HEK293T (cell line): ENCODE measurements around the gene IRF6.
"Not testable (repeated sequence)": the region's sequence is repeated elsewhere in the genome, so short reads cannot be mapped to it uniquely, and the experiment has no call there.

Experiments used
- CTBP1 ChIP-seq: fragments of 450-650 bp; IDR thresholded peaks from 2 replicates; pipeline ENCODE4 v1.6.1; 2016; ENCODE audit warnings: borderline replicate concordance
- FOXM1 ChIP-seq: fragments of 450-650 bp; IDR thresholded peaks from 2 replicates; pipeline ENCODE4 v1.6.1; 2017; ENCODE audit warnings: mild to moderate bottlenecking, borderline replicate concordance
- SP1 ChIP-seq: fragments of 450-650 bp; IDR thresholded peaks from 2 replicates; pipeline ENCODE4 v1.6.1; 2017
- SUZ12 ChIP-seq: fragments of 450-650 bp; IDR thresholded peaks from 2 replicates; pipeline ENCODE4 v1.6.1; 2016; ENCODE audit warnings: mild to moderate bottlenecking
- TARDBP ChIP-seq: fragments of 450-650 bp; IDR thresholded peaks from 2 replicates; pipeline ENCODE4 v1.6.1; 2016

DNA sequence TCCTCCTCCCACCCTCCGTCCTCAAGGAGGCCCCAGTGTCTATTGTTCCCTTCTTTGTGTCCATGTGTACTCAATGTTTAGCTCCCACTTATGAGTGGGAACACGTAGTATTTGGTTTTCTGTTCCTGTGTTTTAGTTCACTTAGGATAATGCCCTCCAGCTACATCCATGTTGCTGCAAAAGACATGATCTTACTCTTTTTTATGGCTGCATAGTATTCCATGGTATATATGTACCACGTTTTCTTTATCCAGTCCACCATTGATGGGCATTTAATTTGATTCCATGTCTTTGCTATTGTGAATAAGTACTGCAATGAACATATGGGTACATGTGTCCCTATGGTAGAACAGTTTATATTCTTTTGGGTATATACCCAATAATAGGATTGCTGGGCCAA is 12.2 kb downstream of the IRF6 start:
- TF ChIP-seq TARDBP, SP1, CTBP1, FOXM1, SUZ12: not testable (repeated sequence)
